ENCODE measurements around the gene PSMA5.

Gene PSMA5

GRCh38 chr1:109444346-109444745 lies 18.1 kb upstream of the PSMA5 start:
- ATAC-seq (ENCODE audit: low read depth) (no peak), DNase-seq (ENCODE audit: low spot score) (no peak)
- H3K4me3 ChIP-seq (ENCODE audit: severe bottlenecking) = no peak overlapping the region
- no peaks in the 10 kb centered on the region for H3K4me1 ChIP-seq (ENCODE audit: insufficient read depth, poor library complexity, severe bottlenecking)
- H3K36me3 ChIP-seq (ENCODE audit: low read depth) = no peaks in the 10 kb centered on the region
- H3K9me3 ChIP-seq (ENCODE audit: severe bottlenecking) = no peaks in the 10 kb centered on the region
- TF ChIP-seq CTCF (IDR thresholded peaks at IDR 0.05; ENCODE audit: poor library complexity, severe bottlenecking) = no peak
- peaks cover 4% of the 10 kb centered on the region for H3K27me3 ChIP-seq (ENCODE audit: insufficient read depth, poor library complexity, severe bottlenecking)
- no peak overlapping the region for H3K27ac ChIP-seq (ENCODE audit: poor library complexity, severe bottlenecking)

GRCh38 chr1:109443476-109443875 lies 17.2 kb upstream of the PSMA5 start:
- H3K9me3 ChIP-seq (ENCODE audit: severe bottlenecking) = no peaks in the 10 kb centered on the region
- no peaks in the 10 kb centered on the region for H3K27me3 ChIP-seq (ENCODE audit: insufficient read depth, poor library complexity, severe bottlenecking)
- H3K4me3 ChIP-seq (ENCODE audit: severe bottlenecking) = no peak overlapping the region
- H3K36me3 ChIP-seq (ENCODE audit: low read depth) = no peaks in the 10 kb centered on the region
- no peak for ATAC-seq (ENCODE audit: low read depth)
- H3K27ac ChIP-seq (ENCODE audit: poor library complexity, severe bottlenecking) = no peak overlapping the region
- TF ChIP-seq CTCF (IDR thresholded peaks at IDR 0.05; ENCODE audit: poor library complexity, severe bottlenecking) = no peak
- H3K4me1 ChIP-seq (ENCODE audit: insufficient read depth, poor library complexity, severe bottlenecking) = no peaks in the 10 kb centered on the region
- no peak for DNase-seq (ENCODE audit: low spot score)

- no peak for ATAC-seq (ENCODE audit: low read depth)
- H3K4me3 ChIP-seq (ENCODE audit: severe bottlenecking) = no peak overlapping the region
- no peaks in the 10 kb centered on the region for H3K36me3 ChIP-seq (ENCODE audit: low read depth)
- H3K4me1 ChIP-seq (ENCODE audit: insufficient read depth, poor library complexity, severe bottlenecking) = no peaks in the 10 kb centered on the region
- no peaks in the 10 kb centered on the region for H3K9me3 ChIP-seq (ENCODE audit: severe bottlenecking)
- TF ChIP-seq CTCF (IDR thresholded peaks at IDR 0.05; ENCODE audit: poor library complexity, severe bottlenecking) = no peak
- H3K27me3 ChIP-seq (ENCODE audit: insufficient read depth, poor library complexity, severe bottlenecking) = no peaks in the 10 kb centered on the region
- no peak overlapping the region for H3K27ac ChIP-seq (ENCODE audit: poor library complexity, severe bottlenecking)
- DNase-seq (ENCODE audit: low spot score) = no peak
Measured at GRCh38 chr1:109441069-109441468, 14.8 kb upstream of the PSMA5 start.

- no peaks in the 10 kb centered on the region for H3K9me3 ChIP-seq (ENCODE audit: severe bottlenecking)
- TF ChIP-seq CTCF (IDR thresholded peaks at IDR 0.05; ENCODE audit: poor library complexity, severe bottlenecking) = no peak
- ATAC-seq (ENCODE audit: low read depth) (peak; percentile 51; the same call in 1 of the 3 replicates), DNase-seq (ENCODE audit: low spot score) (no peak)
- H3K4me1 ChIP-seq (ENCODE audit: insufficient read depth, poor library complexity, severe bottlenecking) = no peaks in the 10 kb centered on the region
- no peak overlapping the region for H3K27ac ChIP-seq (ENCODE audit: poor library complexity, severe bottlenecking)
- no peaks in the 10 kb centered on the region for H3K27me3 ChIP-seq (ENCODE audit: insufficient read depth, poor library complexity, severe bottlenecking)
- H3K4me3 ChIP-seq (ENCODE audit: severe bottlenecking) = no peak overlapping the region
- H3K36me3 ChIP-seq (ENCODE audit: low read depth) = no peaks in the 10 kb centered on the region
Measured at GRCh38 chr1:109438798-109439297, 12.6 kb upstream of the PSMA5 start.

- Histone ChIP-seq H3K27me3 (ENCODE audit: insufficient read depth, poor library complexity, severe bottlenecking) (no peaks in the 10 kb centered on the region), H3K4me3 (ENCODE audit: severe bottlenecking) (no peak overlapping the region), H3K9me3 (ENCODE audit: severe bottlenecking) (no peaks in the 10 kb centered on the region), H3K27ac (ENCODE audit: poor library complexity, severe bottlenecking) (no peak overlapping the region), H3K36me3 (ENCODE audit: low read depth) (no peaks in the 10 kb centered on the region), H3K4me1 (ENCODE audit: insufficient read depth, poor library complexity, severe bottlenecking) (no peaks in the 10 kb centered on the region)
- TF ChIP-seq CTCF (IDR thresholded peaks at IDR 0.05; ENCODE audit: poor library complexity, severe bottlenecking) = no peak
- ATAC-seq (ENCODE audit: low read depth) (no peak), DNase-seq (ENCODE audit: low spot score) (no peak)
Measured at GRCh38 chr1:109434484-109434883, 8.2 kb upstream of the PSMA5 start.

Data from RWPE2 (cell line).